Right lobe of liver (tissue), 4 donors: Measurements from ENCODE around the gene ADAMTS7.

Experiments used
- CTCF ChIP-seq, 4 donors: fragments of 200-600 bp in 3 of 4; fragments of 450-650 bp in 1 of 4; IDR thresholded peaks; one replicate each; pipeline versions ENCODE4 v1.5.1 to v1.8.0; 2016 to 2022; ENCODE audit warnings: antibody characterized with exemption in 4 of 4, mild to moderate bottlenecking in 2 of 4
- POLR2A ChIP-seq: fragments of 450-650 bp; IDR thresholded peaks from one replicate; pipeline ENCODE4 v1.6.1; 2017; ENCODE audit warnings: antibody characterized with exemption, mild to moderate bottlenecking
- donor health status: DM: no; HTN: no; CAD: no.
- donor health status: DM: no; HTN: no; CAD: no.
- donor health status: DM: no; HTN: yes; CAD: no.

GRCh38 chr15:78717956-78718656, 93.2 kb downstream of the ADAMTS7 start:
- no peak for TF ChIP-seq POLR2A
- no peak for TF ChIP-seq CTCF (IDR thresholded peaks at IDR 0.05)
